ENCODE results near the gene SEMA6D. TPM values are rescaled to one million over a fixed set of nuclear protein-coding genes. Genes with fewer than 3 reads are reported as not detected.

The SEMA6D gene
- total RNA-seq, 1 donor from 2014 or later, result 2.6 TPM

DNA sequence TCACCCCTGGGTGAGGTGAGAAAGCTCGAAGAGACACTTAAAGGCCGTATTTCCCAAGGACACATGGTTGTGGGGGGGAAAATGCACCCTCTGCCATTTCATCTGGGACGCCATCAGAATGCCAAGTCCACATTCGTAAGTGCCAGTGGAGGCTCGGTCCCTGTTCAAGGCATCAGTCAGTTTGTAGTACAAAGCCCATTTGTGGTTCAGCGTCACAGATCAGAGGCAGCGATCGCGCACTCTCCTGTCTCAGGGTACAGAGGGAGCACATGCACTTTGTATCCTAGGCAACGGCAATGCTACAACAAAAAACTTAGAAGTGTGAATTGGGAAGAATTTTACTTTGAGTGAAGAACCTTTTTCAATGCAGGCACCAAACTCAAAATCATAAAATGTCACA is 27.2 kb downstream of the SEMA6D start:
- Histone ChIP-seq H3K36me3 (ENCODE audit: control insufficient read depth, insufficient read depth, low read length) (no peaks in the 10 kb centered on the region), H3K4me3 (ENCODE audit: low read depth, low read length) (no peak overlapping the region), H3K27me3 (ENCODE audit: control insufficient read depth, insufficient read depth, low read length) (no peaks in the 10 kb centered on the region)
- TF ChIP-seq, protein P1, sequence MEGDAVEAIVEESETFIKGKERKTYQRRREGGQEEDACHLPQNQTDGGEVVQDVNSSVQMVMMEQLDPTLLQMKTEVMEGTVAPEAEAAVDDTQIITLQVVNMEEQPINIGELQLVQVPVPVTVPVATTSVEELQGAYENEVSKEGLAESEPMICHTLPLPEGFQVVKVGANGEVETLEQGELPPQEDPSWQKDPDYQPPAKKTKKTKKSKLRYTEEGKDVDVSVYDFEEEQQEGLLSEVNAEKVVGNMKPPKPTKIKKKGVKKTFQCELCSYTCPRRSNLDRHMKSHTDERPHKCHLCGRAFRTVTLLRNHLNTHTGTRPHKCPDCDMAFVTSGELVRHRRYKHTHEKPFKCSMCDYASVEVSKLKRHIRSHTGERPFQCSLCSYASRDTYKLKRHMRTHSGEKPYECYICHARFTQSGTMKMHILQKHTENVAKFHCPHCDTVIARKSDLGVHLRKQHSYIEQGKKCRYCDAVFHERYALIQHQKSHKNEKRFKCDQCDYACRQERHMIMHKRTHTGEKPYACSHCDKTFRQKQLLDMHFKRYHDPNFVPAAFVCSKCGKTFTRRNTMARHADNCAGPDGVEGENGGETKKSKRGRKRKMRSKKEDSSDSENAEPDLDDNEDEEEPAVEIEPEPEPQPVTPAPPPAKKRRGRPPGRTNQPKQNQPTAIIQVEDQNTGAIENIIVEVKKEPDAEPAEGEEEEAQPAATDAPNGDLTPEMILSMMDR (IDR thresholded peaks at IDR 0.05; ENCODE audit: insufficient read depth, low read length, severe bottlenecking), result no peak
- no peak for FAIRE-seq
- no peak for DNase-seq (ENCODE audit: low read depth)

- FAIRE-seq (peak; percentile 85), DNase-seq (ENCODE audit: low read depth) (no peak)
- Histone ChIP-seq H3K36me3 (ENCODE audit: control insufficient read depth, insufficient read depth, low read length) (no peaks in the 10 kb centered on the region), H3K4me3 (ENCODE audit: low read depth, low read length) (no peak overlapping the region), H3K27me3 (ENCODE audit: control insufficient read depth, insufficient read depth, low read length) (no peaks in the 10 kb centered on the region)
- TF ChIP-seq, protein P1 (IDR thresholded peaks at IDR 0.05; ENCODE audit: insufficient read depth, low read length, severe bottlenecking), result no peak
Measured at GRCh38 chr15:47744973-47745372, 27.7 kb downstream of the SEMA6D start.

DNA sequence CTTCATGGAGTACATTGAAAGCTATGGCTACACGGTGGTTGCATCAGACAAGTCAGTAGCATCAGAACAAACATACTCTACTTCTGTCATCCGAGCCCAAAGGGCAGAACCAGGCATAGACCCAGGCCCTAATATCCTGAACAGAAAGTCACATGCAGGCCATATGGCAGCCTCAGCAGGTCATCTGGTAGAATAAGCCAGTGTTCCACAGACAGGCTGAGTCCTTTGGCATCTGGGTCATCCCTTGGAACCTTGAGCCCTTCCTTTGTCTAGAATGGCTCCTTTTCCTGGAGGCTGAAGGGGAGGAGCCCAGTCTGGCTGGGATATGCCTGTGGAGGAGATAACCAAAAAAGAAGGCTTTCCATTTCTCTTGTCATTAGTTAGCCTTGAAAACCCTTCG is 29.2 kb downstream of the SEMA6D start:
- FAIRE-seq (no peak), DNase-seq (ENCODE audit: low read depth) (no peak)
- no peak overlapping the region for H3K4me3 ChIP-seq (ENCODE audit: low read depth, low read length)
- TF ChIP-seq, protein P1 (IDR thresholded peaks at IDR 0.05; ENCODE audit: insufficient read depth, low read length, severe bottlenecking), result no peak
- no peaks in the 10 kb centered on the region for H3K36me3 ChIP-seq (ENCODE audit: control insufficient read depth, insufficient read depth, low read length)
- H3K27me3 ChIP-seq (ENCODE audit: control insufficient read depth, insufficient read depth, low read length), result no peaks in the 10 kb centered on the region

DNA sequence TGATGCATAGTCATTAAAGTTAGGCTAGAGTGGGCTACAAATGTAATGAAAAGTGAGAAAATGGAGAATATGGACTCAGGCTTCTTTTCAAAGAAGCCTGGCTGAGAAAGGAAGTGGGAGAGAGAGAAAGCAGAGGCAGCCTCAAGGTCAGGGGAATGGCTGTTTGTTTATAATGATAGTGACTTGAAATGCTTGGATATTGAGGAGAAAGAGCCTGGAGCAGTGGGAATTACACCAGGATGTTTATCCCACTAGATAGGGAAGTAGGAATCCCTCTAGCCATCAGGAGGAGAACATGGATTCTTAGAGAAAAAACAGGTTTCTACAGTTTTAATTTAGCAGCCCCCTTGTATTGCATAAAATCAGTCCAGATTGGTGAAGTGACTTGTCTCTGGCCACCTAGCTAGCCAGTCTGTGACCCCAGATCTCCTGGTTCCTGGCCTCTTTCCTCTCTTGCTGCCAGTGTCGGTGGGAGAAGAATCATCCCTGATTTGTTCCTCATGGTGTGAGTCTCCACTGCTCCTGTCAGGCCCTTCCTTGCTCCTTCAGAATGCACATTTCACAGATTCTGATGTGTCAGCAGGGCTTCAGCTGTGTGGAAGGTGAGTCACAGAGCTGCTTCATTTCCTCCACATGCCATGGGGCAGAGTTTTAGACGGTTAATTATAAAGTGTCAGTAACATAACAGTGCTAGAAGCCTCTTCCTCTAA is 32.9 kb downstream of the SEMA6D start:
- no peak overlapping the region for H3K4me3 ChIP-seq (ENCODE audit: low read depth, low read length)
- FAIRE-seq (no peak), DNase-seq (ENCODE audit: low read depth) (peak; percentile 88)
- TF ChIP-seq, protein P1 (IDR thresholded peaks at IDR 0.05; ENCODE audit: insufficient read depth, low read length, severe bottlenecking), result no peak
- H3K27me3 ChIP-seq (ENCODE audit: control insufficient read depth, insufficient read depth, low read length), result no peaks in the 10 kb centered on the region
- no peaks in the 10 kb centered on the region for H3K36me3 ChIP-seq (ENCODE audit: control insufficient read depth, insufficient read depth, low read length)

DNA sequence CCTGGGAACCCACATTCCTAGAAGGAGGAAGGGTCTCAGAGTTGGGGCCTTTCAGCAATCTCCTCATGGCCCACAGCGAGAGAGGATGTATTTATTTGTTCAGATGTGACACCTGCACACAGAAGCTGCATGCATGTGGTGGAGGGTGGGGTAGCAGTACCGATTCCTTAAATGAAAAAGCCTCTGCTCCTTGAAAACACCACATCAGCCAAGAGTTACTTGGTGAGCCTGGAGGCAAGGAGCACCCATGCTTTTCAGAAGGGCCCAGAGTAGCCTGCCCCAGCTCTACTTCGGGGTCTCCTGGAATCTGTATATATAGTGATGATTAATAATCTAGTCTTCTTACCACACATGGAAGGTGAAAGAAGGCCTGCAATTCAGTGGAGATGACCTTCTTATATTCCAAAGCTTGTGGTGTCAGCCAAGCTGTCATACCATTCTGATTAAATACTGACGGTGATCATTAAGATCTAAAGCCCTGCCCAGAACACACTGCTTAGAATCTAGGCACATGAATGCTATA is 33.5 kb downstream of the SEMA6D start:
- no peak for DNase-seq (ENCODE audit: low read depth)
- no peak for FAIRE-seq
- Histone ChIP-seq H3K4me3 (ENCODE audit: low read depth, low read length) (no peak overlapping the region), H3K27me3 (ENCODE audit: control insufficient read depth, insufficient read depth, low read length) (no peaks in the 10 kb centered on the region), H3K36me3 (ENCODE audit: control insufficient read depth, insufficient read depth, low read length) (no peaks in the 10 kb centered on the region)
- TF ChIP-seq, protein P1 (IDR thresholded peaks at IDR 0.05; ENCODE audit: insufficient read depth, low read length, severe bottlenecking), result no peak

DNA sequence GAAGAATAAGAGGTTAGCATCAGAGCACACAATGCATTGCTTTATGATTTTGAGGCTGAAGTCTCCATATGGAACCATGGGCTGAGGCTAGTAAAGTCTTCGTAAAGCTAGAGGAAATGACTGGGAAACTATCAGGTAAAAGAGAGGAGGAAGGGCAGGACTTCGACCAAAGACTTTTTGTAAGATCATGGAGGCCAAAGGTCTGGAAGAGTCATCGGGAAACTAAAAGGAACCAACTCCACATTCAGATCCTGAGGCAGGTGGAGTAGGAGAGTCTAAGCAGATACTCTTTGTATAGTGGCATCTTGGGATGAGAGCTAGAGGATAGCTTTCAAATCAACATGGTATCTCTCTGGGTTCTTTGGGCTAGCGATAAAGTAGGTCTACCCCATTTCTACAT is 36.3 kb downstream of the SEMA6D start:
- Histone ChIP-seq H3K36me3 (ENCODE audit: control insufficient read depth, insufficient read depth, low read length) (no peaks in the 10 kb centered on the region), H3K4me3 (ENCODE audit: low read depth, low read length) (no peak overlapping the region), H3K27me3 (ENCODE audit: control insufficient read depth, insufficient read depth, low read length) (no peaks in the 10 kb centered on the region)
- DNase-seq (ENCODE audit: low read depth), result no peak
- TF ChIP-seq, protein P1 (IDR thresholded peaks at IDR 0.05; ENCODE audit: insufficient read depth, low read length, severe bottlenecking), result no peak
- no peak for FAIRE-seq

Data from bronchial epithelial cell (primary cell).